Measurements from ENCODE around the gene C1orf167.

Gene C1orf167

DNA sequence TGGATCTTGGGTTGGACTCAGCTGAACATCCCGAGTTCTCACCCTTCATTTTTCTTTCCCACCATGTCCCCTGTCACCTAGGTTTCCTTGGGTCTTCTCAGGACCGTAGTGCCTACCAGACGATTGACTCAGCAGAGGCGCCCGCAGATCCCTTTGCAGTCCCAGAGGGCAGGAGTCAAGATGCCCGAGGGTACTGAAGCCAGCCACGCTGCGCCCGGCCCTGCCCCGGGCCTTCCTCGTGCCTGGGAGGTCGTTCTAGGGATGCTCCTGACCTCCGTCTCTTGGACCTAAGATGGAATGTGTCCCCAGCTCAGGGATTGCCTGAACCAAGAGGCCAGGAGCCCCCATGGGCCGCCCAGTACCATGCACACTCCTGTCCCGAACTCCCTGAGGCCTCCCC is 12.0 kb upstream of the C1orf167 start:
- H3K9me2 ChIP-seq (replicated peaks; ENCODE audit: control insufficient read depth, low read length), result no peaks in the 10 kb centered on the region
- H3K27me3 ChIP-seq (ENCODE audit: control insufficient read depth, low read length), result no peaks in the 10 kb centered on the region
- no peaks in the 10 kb centered on the region for H3F3A ChIP-seq (ENCODE audit: control insufficient read depth, insufficient read depth)
- H4K20me1 ChIP-seq (ENCODE audit: control insufficient read depth, insufficient read depth, low read depth, low read length), result no peaks in the 10 kb centered on the region
- no peaks in the 10 kb centered on the region for H3K36me3 ChIP-seq (ENCODE audit: control insufficient read depth, low read length)
- H3K4me3 ChIP-seq (ENCODE audit: low read length), result no peak overlapping the region
- H3K27ac ChIP-seq (ENCODE audit: low read depth, low read length), result no peak overlapping the region
- no peaks in the 10 kb centered on the region for H3K9me3 ChIP-seq (ENCODE audit: control insufficient read depth, insufficient read depth, low read length)
- TF ChIP-seq EZH2phosphoT487 (IDR thresholded peaks at IDR 0.05; ENCODE audit: borderline replicate concordance, low read length), result no peak
- TF ChIP-seq, protein P1, sequence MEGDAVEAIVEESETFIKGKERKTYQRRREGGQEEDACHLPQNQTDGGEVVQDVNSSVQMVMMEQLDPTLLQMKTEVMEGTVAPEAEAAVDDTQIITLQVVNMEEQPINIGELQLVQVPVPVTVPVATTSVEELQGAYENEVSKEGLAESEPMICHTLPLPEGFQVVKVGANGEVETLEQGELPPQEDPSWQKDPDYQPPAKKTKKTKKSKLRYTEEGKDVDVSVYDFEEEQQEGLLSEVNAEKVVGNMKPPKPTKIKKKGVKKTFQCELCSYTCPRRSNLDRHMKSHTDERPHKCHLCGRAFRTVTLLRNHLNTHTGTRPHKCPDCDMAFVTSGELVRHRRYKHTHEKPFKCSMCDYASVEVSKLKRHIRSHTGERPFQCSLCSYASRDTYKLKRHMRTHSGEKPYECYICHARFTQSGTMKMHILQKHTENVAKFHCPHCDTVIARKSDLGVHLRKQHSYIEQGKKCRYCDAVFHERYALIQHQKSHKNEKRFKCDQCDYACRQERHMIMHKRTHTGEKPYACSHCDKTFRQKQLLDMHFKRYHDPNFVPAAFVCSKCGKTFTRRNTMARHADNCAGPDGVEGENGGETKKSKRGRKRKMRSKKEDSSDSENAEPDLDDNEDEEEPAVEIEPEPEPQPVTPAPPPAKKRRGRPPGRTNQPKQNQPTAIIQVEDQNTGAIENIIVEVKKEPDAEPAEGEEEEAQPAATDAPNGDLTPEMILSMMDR (IDR thresholded peaks at IDR 0.05; ENCODE audit: low read depth, low read length, poor library complexity, severe bottlenecking), result no peak
- H3K4me2 ChIP-seq (ENCODE audit: low read length), result no peak overlapping the region
- no peaks in the 10 kb centered on the region for H3K79me2 ChIP-seq (ENCODE audit: control insufficient read depth, low read length)
- H3K4me1 ChIP-seq (ENCODE audit: control insufficient read depth, low read length), result no peaks in the 10 kb centered on the region

DNA sequence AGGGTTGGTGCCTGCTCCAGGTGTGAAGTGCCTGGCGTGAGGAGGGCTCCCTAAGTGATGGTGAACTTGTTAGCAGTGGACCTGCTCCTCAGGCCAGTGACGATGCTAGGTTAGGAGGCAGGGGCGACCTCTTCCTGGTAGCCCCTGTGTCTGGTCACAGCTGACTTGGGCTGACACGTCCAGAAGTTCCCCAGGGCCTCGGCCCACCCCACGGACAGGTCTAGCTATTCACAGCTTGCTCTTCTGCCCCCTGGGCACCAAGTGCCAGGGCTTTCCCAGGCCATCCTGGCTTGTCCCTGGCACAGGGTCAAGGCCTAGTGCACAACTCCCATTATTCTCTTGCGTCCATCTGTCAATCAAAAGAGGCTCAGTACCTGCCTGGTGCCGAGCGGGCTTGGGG is 10.9 kb upstream of the C1orf167 start:
- H3K27ac ChIP-seq (ENCODE audit: low read depth, low read length), result no peak overlapping the region
- no peak for TF ChIP-seq EZH2phosphoT487 (IDR thresholded peaks at IDR 0.05; ENCODE audit: borderline replicate concordance, low read length)
- TF ChIP-seq, protein P1 (IDR thresholded peaks at IDR 0.05; ENCODE audit: low read depth, low read length, poor library complexity, severe bottlenecking), result no peak
- no peaks in the 10 kb centered on the region for H3F3A ChIP-seq (ENCODE audit: control insufficient read depth, insufficient read depth)
- H3K9me2 ChIP-seq (replicated peaks; ENCODE audit: control insufficient read depth, low read length), result no peaks in the 10 kb centered on the region
- no peaks in the 10 kb centered on the region for H3K4me1 ChIP-seq (ENCODE audit: control insufficient read depth, low read length)
- H3K4me2 ChIP-seq (ENCODE audit: low read length), result no peak overlapping the region
- no peaks in the 10 kb centered on the region for H3K36me3 ChIP-seq (ENCODE audit: control insufficient read depth, low read length)
- H3K27me3 ChIP-seq (ENCODE audit: control insufficient read depth, low read length), result no peaks in the 10 kb centered on the region
- H3K9me3 ChIP-seq (ENCODE audit: control insufficient read depth, insufficient read depth, low read length), result no peaks in the 10 kb centered on the region
- H3K4me3 ChIP-seq (ENCODE audit: low read length), result no peak overlapping the region
- no peaks in the 10 kb centered on the region for H4K20me1 ChIP-seq (ENCODE audit: control insufficient read depth, insufficient read depth, low read depth, low read length)
- H3K79me2 ChIP-seq (ENCODE audit: control insufficient read depth, low read length), result no peaks in the 10 kb centered on the region

DNA sequence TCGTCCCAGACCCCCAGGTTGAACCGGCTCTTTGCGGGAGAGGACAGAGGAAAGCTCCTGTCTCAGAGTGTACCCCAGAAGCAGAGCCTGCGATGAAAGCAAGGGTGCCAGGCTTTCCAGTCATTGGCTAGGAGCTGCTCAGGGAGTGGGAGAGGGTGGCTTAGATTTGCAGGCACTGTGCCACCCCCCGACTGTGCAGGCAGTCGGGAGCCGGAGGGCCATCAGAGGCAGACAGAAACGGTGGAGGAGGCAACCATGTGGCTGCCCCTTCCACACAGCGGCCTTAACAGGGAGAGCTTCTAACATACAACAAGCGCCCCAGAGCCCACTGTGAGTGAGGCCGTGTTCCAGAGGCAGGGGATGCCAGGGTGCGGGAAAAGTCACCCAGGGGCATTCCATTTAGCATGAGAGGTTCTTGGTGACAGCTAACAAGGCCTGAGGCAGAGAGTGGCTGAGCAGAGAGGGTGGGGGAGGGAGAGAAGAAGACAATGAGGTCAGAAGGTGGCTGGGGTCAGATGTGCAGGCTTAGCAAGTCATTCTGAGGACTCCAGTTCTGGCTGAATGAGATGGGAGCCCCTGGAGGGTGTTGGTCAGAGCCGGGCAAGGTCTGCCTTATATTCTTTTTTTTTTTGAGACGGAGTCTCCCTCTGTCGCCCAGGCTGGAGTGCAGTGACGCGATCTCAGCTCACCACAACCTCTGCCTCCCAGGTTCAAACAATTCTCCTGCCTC is 9.5 kb upstream of the C1orf167 start:
- TF ChIP-seq, protein P1 (IDR thresholded peaks at IDR 0.05; ENCODE audit: low read depth, low read length, poor library complexity, severe bottlenecking), result no peak
- TF ChIP-seq EZH2phosphoT487 (IDR thresholded peaks at IDR 0.05; ENCODE audit: borderline replicate concordance, low read length), result no peak
- no peak overlapping the region for H3K27ac ChIP-seq (ENCODE audit: low read depth, low read length)
- H3K36me3 ChIP-seq (ENCODE audit: control insufficient read depth, low read length), result no peaks in the 10 kb centered on the region
- no peaks in the 10 kb centered on the region for H3K9me2 ChIP-seq (replicated peaks; ENCODE audit: control insufficient read depth, low read length)
- H3K4me2 ChIP-seq (ENCODE audit: low read length), result no peak overlapping the region
- no peaks in the 10 kb centered on the region for H3F3A ChIP-seq (ENCODE audit: control insufficient read depth, insufficient read depth)
- H3K79me2 ChIP-seq (ENCODE audit: control insufficient read depth, low read length), result no peaks in the 10 kb centered on the region
- H3K27me3 ChIP-seq (ENCODE audit: control insufficient read depth, low read length), result no peaks in the 10 kb centered on the region
- no peaks in the 10 kb centered on the region for H3K9me3 ChIP-seq (ENCODE audit: control insufficient read depth, insufficient read depth, low read length)
- no peaks in the 10 kb centered on the region for H3K4me1 ChIP-seq (ENCODE audit: control insufficient read depth, low read length)
- no peaks in the 10 kb centered on the region for H4K20me1 ChIP-seq (ENCODE audit: control insufficient read depth, insufficient read depth, low read depth, low read length)
- no peak overlapping the region for H3K4me3 ChIP-seq (ENCODE audit: low read length)

All from DOHH2 (cell line).